ENCODE data around the gene PIGZ. TPM values are rescaled to one million over a fixed set of nuclear protein-coding genes. Genes with fewer than 3 reads are reported as not detected.

Gene PIGZ
- total RNA-seq, 1 donor from 2014 or later, result 1.8 TPM

GRCh38 chr3:197001106-197001971 is 32.7 kb upstream of the PIGZ start:
- no peak for DNase-seq

- DNase-seq, result no peak
Observed at GRCh38 chr3:197000211-197000610, 31.6 kb upstream of the PIGZ start.

- DNase-seq, result no peak
Observed at GRCh38 chr3:196998966-196999760, 30.5 kb upstream of the PIGZ start.

- DNase-seq, result no peak
Observed at GRCh38 chr3:196997311-196997710, 28.7 kb upstream of the PIGZ start.

- DNase-seq, result no peak
Observed at GRCh38 chr3:196996454-196997265, 28.0 kb upstream of the PIGZ start.

GRCh38 chr3:196995646-196996355 is 27.2 kb upstream of the PIGZ start:
- no peak for DNase-seq

- no peak for DNase-seq
Observed at GRCh38 chr3:196995027-196995426, 26.4 kb upstream of the PIGZ start.

- DNase-seq, result no peak
Observed at GRCh38 chr3:196994056-196994455, 25.4 kb upstream of the PIGZ start.

GRCh38 chr3:196992461-196993065 is 23.9 kb upstream of the PIGZ start:
- no peak for DNase-seq

GRCh38 chr3:196991581-196992460 is 23.2 kb upstream of the PIGZ start:
- DNase-seq, result no peak

GRCh38 chr3:196990601-196991007 is 22.0 kb upstream of the PIGZ start:
- no peak for DNase-seq

- no peak for DNase-seq
Observed at GRCh38 chr3:196989721-196990262, 21.2 kb upstream of the PIGZ start.

- DNase-seq, result no peak
Observed at GRCh38 chr3:196988241-196989029, 19.8 kb upstream of the PIGZ start.

GRCh38 chr3:196987022-196987421 is 18.4 kb upstream of the PIGZ start:
- no peak for DNase-seq

- no peak for DNase-seq
Observed at GRCh38 chr3:196985954-196986885, 17.6 kb upstream of the PIGZ start.

GRCh38 chr3:196985298-196985697 is 16.7 kb upstream of the PIGZ start:
- no peak for DNase-seq

GRCh38 chr3:196983186-196983585 is 14.6 kb upstream of the PIGZ start:
- DNase-seq, result no peak

- no peak for DNase-seq
Observed at GRCh38 chr3:196981657-196982056, 13.0 kb upstream of the PIGZ start.

All from skin of body (tissue), 2 donors.